ENCODE data around the gene RSPRY1.

DNA sequence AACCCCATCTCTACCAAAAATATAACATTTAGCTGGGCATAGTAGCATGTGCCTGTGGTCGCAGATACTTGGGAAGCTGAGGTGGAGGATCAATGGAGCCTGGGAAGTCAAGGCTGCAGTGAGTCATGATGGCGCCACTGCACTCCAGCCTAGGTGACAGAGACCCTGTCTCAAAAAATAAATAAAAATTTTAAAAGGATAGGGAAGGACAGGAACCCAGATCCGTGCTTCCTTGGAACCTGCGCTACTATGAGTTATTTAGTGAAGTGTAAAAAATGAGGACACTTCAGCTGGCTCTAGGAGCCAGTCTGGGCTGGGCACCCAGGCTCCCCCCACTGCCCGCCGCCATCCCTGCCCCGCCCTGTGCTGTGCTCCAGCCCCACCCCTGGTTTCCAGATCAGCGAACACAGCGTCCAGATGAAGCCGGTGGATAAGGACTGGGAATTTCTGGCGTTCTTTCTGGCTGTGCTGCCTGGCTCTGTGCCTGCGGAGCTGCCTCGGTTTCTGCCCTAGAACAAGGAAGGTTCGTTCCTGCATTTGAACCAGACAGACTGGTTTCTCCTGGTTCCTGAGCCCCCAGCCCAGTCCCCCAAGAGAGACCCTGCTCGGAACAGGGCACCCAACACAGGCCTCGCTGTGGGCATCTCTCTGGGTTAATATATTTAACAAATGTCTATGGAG, 79.9 kb downstream of the RSPRY1 start:
- TF ChIP-seq, protein P1, sequence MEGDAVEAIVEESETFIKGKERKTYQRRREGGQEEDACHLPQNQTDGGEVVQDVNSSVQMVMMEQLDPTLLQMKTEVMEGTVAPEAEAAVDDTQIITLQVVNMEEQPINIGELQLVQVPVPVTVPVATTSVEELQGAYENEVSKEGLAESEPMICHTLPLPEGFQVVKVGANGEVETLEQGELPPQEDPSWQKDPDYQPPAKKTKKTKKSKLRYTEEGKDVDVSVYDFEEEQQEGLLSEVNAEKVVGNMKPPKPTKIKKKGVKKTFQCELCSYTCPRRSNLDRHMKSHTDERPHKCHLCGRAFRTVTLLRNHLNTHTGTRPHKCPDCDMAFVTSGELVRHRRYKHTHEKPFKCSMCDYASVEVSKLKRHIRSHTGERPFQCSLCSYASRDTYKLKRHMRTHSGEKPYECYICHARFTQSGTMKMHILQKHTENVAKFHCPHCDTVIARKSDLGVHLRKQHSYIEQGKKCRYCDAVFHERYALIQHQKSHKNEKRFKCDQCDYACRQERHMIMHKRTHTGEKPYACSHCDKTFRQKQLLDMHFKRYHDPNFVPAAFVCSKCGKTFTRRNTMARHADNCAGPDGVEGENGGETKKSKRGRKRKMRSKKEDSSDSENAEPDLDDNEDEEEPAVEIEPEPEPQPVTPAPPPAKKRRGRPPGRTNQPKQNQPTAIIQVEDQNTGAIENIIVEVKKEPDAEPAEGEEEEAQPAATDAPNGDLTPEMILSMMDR (IDR thresholded peaks at IDR 0.05): no peak
- no peak for TF ChIP-seq ZFX (IDR thresholded peaks at IDR 0.05; ENCODE audit: borderline replicate concordance)
